ENCODE results near the gene NDUFV2.
"Not testable (repeated sequence)": the region's sequence is repeated elsewhere in the genome, so short reads cannot be mapped to it uniquely, and the experiment has no call there.

Gene NDUFV2

GRCh38 chr18:9160014-9160413, 57.5 kb downstream of the NDUFV2 start:
- no peak for DNase-seq

- DNase-seq: not testable (repeated sequence)
These were observed 60.2 kb downstream of the NDUFV2 start for GRCh38 chr18:9162663-9163062.

- not testable (repeated sequence) for DNase-seq
These were observed 61.6 kb downstream of the NDUFV2 start for GRCh38 chr18:9164149-9164548.

- not testable (repeated sequence) for DNase-seq
These were observed 63.4 kb downstream of the NDUFV2 start for GRCh38 chr18:9165883-9166282.

GRCh38 chr18:9169515-9169914, 67.0 kb downstream of the NDUFV2 start:
- DNase-seq: not testable (repeated sequence)

- not testable (repeated sequence) for DNase-seq
These were observed 69.4 kb downstream of the NDUFV2 start for GRCh38 chr18:9171919-9172318.

- DNase-seq: no peak
These were observed 70.1 kb downstream of the NDUFV2 start for GRCh38 chr18:9172506-9173127.

GRCh38 chr18:9173770-9174233, 71.3 kb downstream of the NDUFV2 start:
- DNase-seq: no peak

- DNase-seq: no peak
These were observed 71.8 kb downstream of the NDUFV2 start for GRCh38 chr18:9174302-9174701.

GRCh38 chr18:9175115-9175514, 72.6 kb downstream of the NDUFV2 start:
- no peak for DNase-seq

GRCh38 chr18:9177031-9177430, 74.5 kb downstream of the NDUFV2 start:
- no peak for DNase-seq

GRCh38 chr18:9177466-9177865, 75.0 kb downstream of the NDUFV2 start:
- DNase-seq: no peak

- DNase-seq: no peak
These were observed 76.1 kb downstream of the NDUFV2 start for GRCh38 chr18:9178557-9178956.

- no peak for DNase-seq
These were observed 78.8 kb downstream of the NDUFV2 start for GRCh38 chr18:9181275-9181674.

- DNase-seq: no peak
These were observed 80.4 kb downstream of the NDUFV2 start for GRCh38 chr18:9182852-9183399.

All from NCI-H774 (cell line).